HFF-Myc (cell line): Measurements from ENCODE around the gene BRF1.

Experiments used
- DNase-seq: peaks from one replicate; pipeline ENCODE4 v3.0.0-alpha.2; 2011; ENCODE audit warnings: low read depth; ENCODE audit errors: extremely low read depth
- H3K4me3 ChIP-seq: replicated peaks from 2 replicates; pipeline ENCODE4 v1.5.1; 2011; ENCODE audit warnings: low read depth, mild to moderate bottlenecking, control low read depth, low read length
- CTCF ChIP-seq: IDR thresholded peaks from 2 replicates; pipeline ENCODE4 v1.5.1; 2012; ENCODE audit warnings: mild to moderate bottlenecking, low read depth, low read length, control low read depth; ENCODE audit errors: missing control alignments

Gene BRF1

GRCh38 chr14:105272623-105273022 lies 28.2 kb downstream of the BRF1 start:
- no peak overlapping the region for H3K4me3 ChIP-seq
- DNase-seq, result no peak
- TF ChIP-seq CTCF, result no peak

GRCh38 chr14:105271224-105271890 lies 29.4 kb downstream of the BRF1 start:
- no peak for DNase-seq
- no peak overlapping the region for H3K4me3 ChIP-seq
- TF ChIP-seq CTCF, result no peak

- no peak overlapping the region for H3K4me3 ChIP-seq
- no peak for TF ChIP-seq CTCF
Observed at GRCh38 chr14:105269405-105269804, 31.4 kb downstream of the BRF1 start.

GRCh38 chr14:105268736-105269354 lies 32.0 kb downstream of the BRF1 start:
- TF ChIP-seq CTCF, result no peak
- no peak for DNase-seq
- H3K4me3 ChIP-seq, result no peak overlapping the region

More at GRCh38 chr14:105269405-105269804, 31.4 kb downstream of the BRF1 start:
- no peak for DNase-seq

- DNase-seq, result no peak
- TF ChIP-seq CTCF, result no peak
- no peak overlapping the region for H3K4me3 ChIP-seq
Observed at GRCh38 chr14:105267820-105268548, 32.8 kb downstream of the BRF1 start.

GRCh38 chr14:105261781-105262180 lies 39.0 kb downstream of the BRF1 start:
- no peak for DNase-seq
- no peak overlapping the region for H3K4me3 ChIP-seq
- TF ChIP-seq CTCF, result no peak
